HG02943 (cell line): ENCODE results near the gene KDM4B.

Source experiments
- ATAC-seq: cut with Tn5 transposase; IDR thresholded peaks from one replicate; pipeline ENCODE4 v1.9.1; 2021; ENCODE audit warnings: mild to moderate bottlenecking, low read depth, moderate library complexity; ENCODE audit not compliant: unreplicated experiment

The KDM4B gene

GRCh38 chr19:5081443-5082161, 112.7 kb downstream of the KDM4B start:
- no peak for ATAC-seq

- ATAC-seq: no peak
Observed at GRCh38 chr19:5083547-5083965, 114.6 kb downstream of the KDM4B start.

- no peak for ATAC-seq
Observed at GRCh38 chr19:5085566-5085965, 116.7 kb downstream of the KDM4B start.

GRCh38 chr19:5086230-5086629, 117.3 kb downstream of the KDM4B start:
- ATAC-seq: no peak

- ATAC-seq: no peak
Observed at GRCh38 chr19:5086725-5087439, 118.0 kb downstream of the KDM4B start.

- ATAC-seq: no peak
Observed at GRCh38 chr19:5089283-5089682, 120.4 kb downstream of the KDM4B start.

GRCh38 chr19:5090465-5091017, 121.6 kb downstream of the KDM4B start:
- no peak for ATAC-seq

GRCh38 chr19:5091018-5091683, 122.2 kb downstream of the KDM4B start:
- ATAC-seq: no peak

GRCh38 chr19:5091684-5092480, 123.0 kb downstream of the KDM4B start:
- no peak for ATAC-seq

- no peak for ATAC-seq
Observed at GRCh38 chr19:5092481-5092843, 123.5 kb downstream of the KDM4B start.

- ATAC-seq: no peak
Observed at GRCh38 chr19:5093297-5093928, 124.5 kb downstream of the KDM4B start.

GRCh38 chr19:5093948-5094718, 125.2 kb downstream of the KDM4B start:
- ATAC-seq: no peak

GRCh38 chr19:5094768-5095567, 126.1 kb downstream of the KDM4B start:
- ATAC-seq: no peak

GRCh38 chr19:5095568-5095850, 126.6 kb downstream of the KDM4B start:
- no peak for ATAC-seq

GRCh38 chr19:5096536-5096935, 127.6 kb downstream of the KDM4B start:
- ATAC-seq: no peak

GRCh38 chr19:5097331-5097930, 128.5 kb downstream of the KDM4B start:
- no peak for ATAC-seq

- no peak for ATAC-seq
Observed at GRCh38 chr19:5097959-5098623, 129.2 kb downstream of the KDM4B start.

GRCh38 chr19:5098646-5099045, 129.7 kb downstream of the KDM4B start:
- ATAC-seq: no peak
